SK-N-MC (cell line): ENCODE results near the gene HAGH.
"Not testable (repeated sequence)": the region's sequence is repeated elsewhere in the genome, so short reads cannot be mapped to it uniquely, and the experiment has no call there.

Source experiments
- DNase-seq: peaks from one replicate; pipeline ENCODE4 v3.0.0-alpha.2; 2011; ENCODE audit warnings: low read depth, low spot score
- H3K27ac ChIP-seq: fragments of 200-600 bp; sonication (generic); 2 replicates; pipeline ENCODE4 v1.5.1; 2016; ENCODE audit warnings: mixed run types
- H3K36me3 ChIP-seq: fragments of 200-600 bp; sonication (generic); 2 replicates; pipeline ENCODE4 v1.6.1; 2017; ENCODE audit warnings: antibody characterized with exemption, low read length, mixed read lengths; ENCODE audit not compliant: insufficient read depth
- H3K4me3 ChIP-seq: fragments of 200-600 bp; sonication (generic); 2 replicates; pipeline ENCODE4 v1.5.1; 2016
- H3K9ac ChIP-seq: fragments of 200-600 bp; sonication (generic); 2 replicates; pipeline ENCODE4 v1.8.0; 2017; ENCODE audit warnings: mixed run types, mixed read lengths; ENCODE audit not compliant: insufficient read length
- H3K9me3 ChIP-seq: fragments of 200-600 bp; sonication (generic); 2 replicates; pipeline ENCODE4 v1.6.1; 2017; ENCODE audit warnings: low read depth, mild to moderate bottlenecking, antibody characterized with exemption, low read length, moderate library complexity, mixed read lengths
- EZH2 ChIP-seq: fragments of 200-600 bp; sonication (generic); IDR thresholded peaks from one replicate; pipeline ENCODE4 v1.6.1; 2017; ENCODE audit warnings: antibody characterized with exemption
- FOXP2 ChIP-seq: optimal IDR thresholded peaks from 2 replicates; pipeline ENCODE3; 2011; ENCODE audit warnings: mild to moderate bottlenecking, moderate library complexity; ENCODE audit not compliant: insufficient read depth; ENCODE audit errors: extremely low read length, control extremely low read depth
- POLR2AphosphoS5 ChIP-seq: IDR thresholded peaks from 2 replicates; pipeline ENCODE4 v1.6.1; 2012; ENCODE audit warnings: mild to moderate bottlenecking, low read depth, low read length, borderline replicate concordance

The HAGH gene

GRCh38 chr16:1826691-1827573 is at the start of gene HAGH, which contains the start of gene FAHD1:
TSS of gene HAGH (minus strand) at chr16:1826825. CDS start at chr16:1826787, 38 bp downstream.
TSS of gene FAHD1 (plus strand) at chr16:1827206. CDS start at chr16:1827239, 33 bp downstream.
- Histone ChIP-seq H3K9ac (peak within 1 kb of the TSS; percentile 73), H3K9me3 (no peaks in the 10 kb centered on the region), H3K4me3 (peak within 1 kb of the TSS; percentile 95), H3K27ac (no peak within 1 kb of the TSS), H3K36me3 (no peaks in the 10 kb centered on the region)
- peak; percentile 35 for DNase-seq
- TF ChIP-seq FOXP2: no peak
- peak; percentile 72 for TF ChIP-seq POLR2AphosphoS5

DNA sequence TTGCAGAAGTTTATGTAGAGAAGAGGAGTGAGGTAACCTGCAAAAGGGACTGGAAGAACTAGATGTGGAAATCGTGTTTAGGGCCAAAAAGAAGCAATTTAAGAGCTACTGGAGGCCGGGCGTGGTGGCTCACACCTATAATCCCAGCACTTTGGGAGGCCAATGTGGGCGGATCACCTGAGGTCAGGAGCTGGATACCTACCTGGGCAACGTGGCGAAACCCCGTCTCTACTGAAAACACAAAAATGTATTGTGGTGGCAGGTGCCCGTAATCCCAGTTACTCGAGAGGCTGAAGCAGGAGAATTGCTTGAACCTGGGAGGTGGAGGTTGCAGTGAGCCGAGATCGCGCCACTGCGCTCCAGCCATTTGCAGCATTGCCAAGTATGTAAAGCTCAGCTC is 49.4 kb upstream of the HAGH start:
- not testable (repeated sequence) for H3K36me3 ChIP-seq, H3K27ac ChIP-seq, DNase-seq, H3K4me3 ChIP-seq, H3K9ac ChIP-seq, H3K9me3 ChIP-seq

- Histone ChIP-seq H3K9ac (no peak overlapping the region), H3K36me3 (no peaks in the 10 kb centered on the region), H3K9me3 (no peaks in the 10 kb centered on the region), H3K4me3 (no peak overlapping the region), H3K27ac (no peak overlapping the region)
- TF ChIP-seq EZH2 (no peak), FOXP2 (no peak), POLR2AphosphoS5 (no peak)
- no peak for DNase-seq
Measured at GRCh38 chr16:1874854-1875253, 48.2 kb upstream of the HAGH start.

DNA sequence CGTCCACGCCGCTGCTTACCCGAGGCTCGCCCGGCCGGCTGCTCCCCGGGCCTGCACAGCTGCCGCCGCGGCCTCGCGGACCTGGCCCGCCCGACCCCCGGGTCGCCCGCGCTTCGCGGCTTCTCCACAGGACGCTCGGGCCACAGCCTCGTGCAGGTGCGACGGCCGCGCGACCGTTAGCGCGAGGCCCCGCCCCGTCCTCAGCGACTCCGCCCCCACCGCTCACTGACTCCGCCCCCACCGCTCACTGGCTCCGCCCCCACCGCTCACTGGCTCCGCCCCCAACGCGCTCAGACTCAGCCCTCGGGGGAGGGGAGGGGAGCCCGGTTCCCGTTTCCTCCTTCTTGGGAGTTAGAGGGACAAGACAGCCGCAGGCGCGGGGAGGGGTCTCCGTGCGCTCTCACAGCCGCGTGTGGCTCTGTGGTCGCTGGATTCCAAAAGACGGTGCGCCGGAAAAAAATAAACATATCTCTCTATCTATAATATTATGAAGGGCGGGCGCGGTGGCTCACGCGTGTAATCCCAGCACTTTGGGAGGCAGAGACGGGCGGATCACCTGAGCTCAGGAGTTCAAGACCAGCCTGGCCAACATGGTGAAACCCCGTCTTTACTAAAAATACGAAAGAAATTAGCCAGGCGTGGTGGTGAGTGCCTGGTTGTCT is 45.5 kb upstream of the HAGH start, which contains the start of gene MEIOB:
Gene MEIOB, minus strand, starts transcription at position 191 of the 662 bp plus-strand sequence. CDS start 3,989 bp downstream, outside the sequence.
- Histone ChIP-seq H3K9me3 (no peaks in the 10 kb centered on the region), H3K9ac (no peak within 1 kb of the TSS), H3K36me3 (no peaks in the 10 kb centered on the region), H3K4me3 (peak within 1 kb of the TSS; percentile 70), H3K27ac (no peak within 1 kb of the TSS)
- DNase-seq: no peak
- no peak for TF ChIP-seq FOXP2
- no peak; the same call in 1 of the 2 replicates for TF ChIP-seq POLR2AphosphoS5
- no peak for TF ChIP-seq EZH2

DNA sequence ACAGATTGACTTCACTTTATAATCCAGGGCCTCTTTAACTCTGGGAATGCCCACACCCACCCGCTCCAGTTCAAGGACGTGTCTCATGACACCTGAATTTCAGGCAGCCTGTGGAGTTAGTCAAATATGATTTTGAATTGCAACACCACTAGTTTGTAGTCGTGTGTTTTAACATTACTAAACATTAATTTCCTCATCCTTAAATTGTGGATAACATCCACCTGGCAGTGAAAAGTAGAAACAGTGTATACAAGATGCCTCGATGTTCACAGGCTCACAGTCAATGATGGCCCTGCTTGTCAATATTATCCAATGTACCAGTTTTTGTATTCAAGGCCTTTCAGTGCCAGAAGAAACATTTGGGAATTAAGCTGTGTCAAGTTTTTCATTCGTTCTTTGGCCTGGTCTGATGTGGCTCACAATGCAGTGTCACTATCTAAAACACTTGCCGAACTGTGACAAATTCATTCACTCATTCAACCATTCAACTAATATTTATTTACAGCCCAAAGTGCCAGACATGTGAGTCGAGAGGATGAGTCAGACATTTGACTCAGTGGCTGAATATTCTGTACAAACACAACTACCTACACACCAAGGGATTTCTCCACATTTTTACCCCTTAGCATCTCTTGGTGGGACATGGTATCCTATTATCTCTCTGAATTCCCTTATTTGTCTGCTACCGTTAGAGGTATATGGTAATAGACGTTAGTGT is 43.9 kb upstream of the HAGH start:
- no peaks in the 10 kb centered on the region for H3K36me3 ChIP-seq
- 0 out of 2 replicates have a peak overlapping the region, but pooled peaks have one; percentile 46 for H3K27ac ChIP-seq
- H3K9me3 ChIP-seq: no peaks in the 10 kb centered on the region
- TF ChIP-seq FOXP2 (no peak), EZH2 (no peak), POLR2AphosphoS5 (no peak)
- DNase-seq: no peak
- no peak overlapping the region for H3K4me3 ChIP-seq
- no peak overlapping the region for H3K9ac ChIP-seq

- no peaks in the 10 kb centered on the region for H3K36me3 ChIP-seq
- peak overlapping the region; percentile 0 for H3K9ac ChIP-seq
- no peak overlapping the region for H3K27ac ChIP-seq
- DNase-seq: no peak
- TF ChIP-seq POLR2AphosphoS5 (no peak), EZH2 (no peak), FOXP2 (no peak)
- H3K9me3 ChIP-seq: no peaks in the 10 kb centered on the region
- no peak overlapping the region for H3K4me3 ChIP-seq
Measured at GRCh38 chr16:1865902-1866690, 39.5 kb upstream of the HAGH start.

DNA sequence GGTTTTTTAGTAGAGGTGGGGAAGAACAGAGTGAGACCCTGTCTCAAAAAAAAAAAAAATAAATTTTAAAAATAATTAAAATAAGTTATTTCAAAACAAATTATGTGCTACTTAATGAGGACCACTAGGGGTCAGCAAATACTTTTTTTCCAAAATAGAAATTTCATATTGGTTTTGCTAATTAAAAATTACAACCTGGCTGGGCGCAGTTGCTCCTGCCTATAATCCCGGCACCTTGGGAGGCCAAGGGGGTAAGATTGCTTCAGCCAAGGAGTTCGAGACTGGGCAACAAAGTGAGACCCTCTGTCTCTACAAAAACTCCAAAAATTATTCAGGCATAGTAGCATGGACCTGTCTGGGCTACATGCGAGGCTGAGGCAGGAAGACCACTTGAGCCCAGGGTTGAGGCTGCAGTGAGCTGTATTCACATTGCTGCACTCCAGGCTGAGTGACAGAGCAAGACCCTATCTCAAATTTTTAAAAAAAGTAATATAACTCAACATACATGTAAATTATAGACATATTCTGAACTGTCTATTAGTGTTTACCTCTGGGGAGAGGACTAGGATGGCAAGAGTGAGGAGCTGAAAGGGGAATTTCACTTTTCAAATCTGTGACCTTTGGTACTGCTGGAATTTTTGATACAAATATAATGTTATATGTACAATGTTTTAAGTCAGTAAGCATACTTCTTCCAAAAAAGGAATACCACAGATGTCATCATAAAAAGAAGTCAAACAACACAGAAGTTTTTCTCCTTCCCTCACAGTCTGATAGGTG is 37.2 kb upstream of the HAGH start:
- Histone ChIP-seq H3K9me3 (no peaks in the 10 kb centered on the region), H3K36me3 (no peaks in the 10 kb centered on the region; the same call in 1 of the 2 replicates), H3K27ac (no peak overlapping the region), H3K4me3 (no peak overlapping the region), H3K9ac (no peak overlapping the region)
- DNase-seq: peak; percentile 20
- no peak for TF ChIP-seq EZH2
- TF ChIP-seq POLR2AphosphoS5: no peak
- TF ChIP-seq FOXP2: no peak
